GM19240 (cell line): ENCODE data around the gene LTBP1.
"Not testable (repeated sequence)": the region's sequence is repeated elsewhere in the genome, so short reads cannot be mapped to it uniquely, and the experiment has no call there.

Source experiments
- DNase-seq: peaks from one replicate; pipeline ENCODE4 v3.0.0; 2011; ENCODE audit warnings: low spot score; ENCODE audit not compliant: insufficient read length

The LTBP1 gene

GRCh38 chr2:32960647-32961403 is 14.1 kb downstream of the LTBP1 start:
- DNase-seq = no peak

- DNase-seq = no peak
These were observed 15.9 kb downstream of the LTBP1 start for GRCh38 chr2:32962690-32963089.

GRCh38 chr2:32963941-32964340 is 17.2 kb downstream of the LTBP1 start:
- DNase-seq = no peak

- DNase-seq = no peak
These were observed 18.9 kb downstream of the LTBP1 start for GRCh38 chr2:32965523-32966171.

GRCh38 chr2:32969444-32970162 is 22.9 kb downstream of the LTBP1 start:
- no peak for DNase-seq

DNA sequence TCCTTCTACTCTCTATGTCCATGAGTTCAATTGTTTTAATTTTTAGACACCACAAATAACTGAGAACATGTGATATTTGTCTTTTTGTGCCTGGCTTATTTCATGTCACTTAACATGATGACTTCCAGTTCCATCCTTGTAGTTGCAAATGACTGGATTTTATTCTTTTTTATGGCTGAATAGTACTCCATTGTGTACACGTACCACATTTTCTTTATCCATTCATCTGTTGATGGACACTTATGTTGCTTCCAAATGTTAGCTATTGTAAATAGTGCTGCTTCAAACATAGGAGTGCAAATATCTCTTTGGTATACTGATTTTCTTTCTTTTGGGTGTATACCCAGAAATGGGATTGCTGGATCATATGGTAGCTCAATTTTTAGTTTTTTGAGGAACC is 27.0 kb downstream of the LTBP1 start:
- DNase-seq = not testable (repeated sequence)

DNA sequence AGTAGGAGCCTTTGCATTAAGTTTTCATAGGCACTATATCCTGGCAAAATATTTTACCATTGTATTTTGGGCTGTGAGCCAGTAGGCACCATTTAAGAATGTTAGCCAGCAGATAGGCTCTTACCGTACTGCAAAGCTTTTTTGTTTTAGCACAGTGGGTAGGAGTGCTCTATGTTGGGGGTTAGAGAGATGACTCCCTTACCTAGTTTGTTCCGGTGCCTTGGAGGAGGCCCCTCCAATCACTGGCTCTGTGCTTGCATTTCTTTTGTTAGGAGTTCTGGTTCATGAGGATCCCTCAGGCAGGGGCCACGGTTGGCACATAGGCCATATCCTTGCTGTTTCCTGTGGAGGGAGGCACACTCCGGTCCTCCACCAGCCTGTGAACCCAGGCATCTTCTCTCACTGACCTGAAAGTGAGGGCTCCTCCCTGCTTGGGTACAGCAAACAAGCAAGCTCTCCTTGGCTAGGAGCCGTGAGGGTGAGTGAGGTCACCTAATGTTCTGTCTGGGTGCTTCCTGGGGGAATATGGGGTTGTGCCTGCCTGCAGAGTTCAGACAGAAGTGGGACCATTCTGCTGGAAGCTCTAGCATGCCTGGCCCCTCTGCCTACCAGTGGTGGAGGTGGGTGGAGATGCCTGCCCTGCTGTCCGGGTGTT is 29.8 kb downstream of the LTBP1 start:
- DNase-seq = no peak

DNA sequence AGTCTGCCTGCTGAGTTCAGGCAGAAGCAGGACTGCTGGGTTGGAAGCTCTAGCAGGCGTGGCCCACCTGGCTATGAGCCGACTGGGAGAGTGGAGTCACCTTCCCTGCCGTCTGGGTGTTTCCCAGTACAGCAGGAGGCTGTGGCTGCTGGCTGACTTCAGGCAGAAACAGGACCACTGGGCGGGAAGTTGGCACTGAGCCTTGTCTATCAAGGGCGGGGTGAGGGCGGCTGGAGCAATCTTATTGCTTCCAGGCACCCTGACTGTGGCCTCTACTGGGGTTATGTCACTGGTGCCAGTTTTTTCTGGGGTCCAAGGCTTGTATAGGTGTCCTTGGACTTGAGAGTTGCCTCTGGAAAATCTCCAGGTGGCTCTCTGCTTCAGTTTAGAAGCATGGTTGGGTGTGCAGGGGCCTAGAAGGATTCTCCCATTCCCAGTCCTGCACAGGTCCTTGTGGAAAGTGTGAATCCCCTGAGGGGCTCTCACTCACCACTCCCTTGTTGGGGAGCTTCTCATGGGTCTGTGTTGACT is 30.5 kb downstream of the LTBP1 start:
- DNase-seq = no peak

DNA sequence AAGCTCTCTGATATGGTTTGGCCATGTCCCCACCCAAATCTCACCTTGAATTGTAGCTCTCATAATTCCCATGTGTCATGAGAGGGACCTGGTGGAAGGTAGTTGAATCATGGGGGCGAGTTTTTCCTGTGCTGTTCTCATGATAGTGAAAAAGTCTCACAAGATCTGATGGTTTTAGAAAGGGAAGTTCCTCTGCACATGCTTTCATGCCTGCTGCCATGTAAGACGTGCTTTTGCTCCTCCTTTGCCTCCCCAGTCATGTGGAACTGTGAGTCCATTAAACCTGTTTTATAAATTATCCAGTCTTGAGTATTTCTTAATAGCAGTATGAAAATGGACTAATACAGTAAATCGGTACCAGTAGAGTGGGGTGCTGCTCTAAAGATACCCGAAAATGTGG is 34.9 kb downstream of the LTBP1 start:
- no peak for DNase-seq

DNA sequence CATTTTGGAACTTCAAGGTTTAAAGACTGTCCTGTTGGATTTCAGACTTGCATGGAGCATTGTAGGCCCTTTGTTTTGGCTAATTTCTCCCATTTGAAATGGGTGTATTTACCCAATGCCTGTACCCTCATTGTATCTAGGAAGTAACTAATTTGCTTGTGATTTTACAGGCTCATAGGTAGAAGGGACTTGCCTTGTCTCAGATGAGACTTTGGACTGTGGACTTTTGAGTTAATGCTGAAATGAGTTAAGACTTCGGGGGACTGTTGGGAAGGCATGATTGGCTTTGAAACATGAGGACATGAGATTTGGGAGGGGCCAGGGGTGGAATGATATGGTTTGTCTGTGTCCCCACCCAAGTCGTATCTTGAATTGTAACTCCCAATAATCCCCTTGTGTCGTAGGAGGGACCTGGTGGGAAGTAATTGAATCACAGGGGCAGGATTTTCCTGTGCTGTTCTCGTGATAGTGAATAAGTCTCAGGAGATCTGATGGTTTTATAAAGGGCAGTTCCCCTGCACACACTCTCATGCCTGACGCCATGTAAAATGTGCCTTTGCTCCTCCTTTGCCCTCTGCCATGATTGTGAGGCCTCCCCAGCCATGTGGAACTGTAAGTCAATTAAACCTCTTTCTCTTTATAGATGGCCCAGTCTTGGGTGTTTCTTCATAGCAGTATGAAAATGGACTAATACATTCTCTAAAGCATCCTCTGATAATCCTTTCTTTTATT is 36.6 kb downstream of the LTBP1 start:
- not testable (repeated sequence) for DNase-seq

DNA sequence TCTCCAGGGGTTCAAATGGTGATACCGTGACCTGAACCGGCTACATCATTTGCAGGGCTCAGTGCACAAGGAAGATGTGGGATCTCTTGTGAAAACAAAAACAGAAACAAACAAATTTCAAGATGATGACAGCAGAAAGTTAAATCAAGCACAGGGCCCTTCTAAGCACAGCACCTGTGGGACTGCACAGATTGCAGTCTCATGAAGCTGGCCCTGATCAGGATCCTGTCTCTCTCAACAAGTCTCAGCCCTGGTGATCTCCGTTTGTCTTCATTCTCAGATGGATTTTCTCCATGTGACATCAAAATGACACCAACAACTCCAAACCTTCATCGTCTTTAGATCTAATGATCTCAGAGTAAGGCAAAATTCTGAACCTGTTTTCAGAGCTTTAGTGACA is 39.7 kb downstream of the LTBP1 start:
- DNase-seq = no peak

DNA sequence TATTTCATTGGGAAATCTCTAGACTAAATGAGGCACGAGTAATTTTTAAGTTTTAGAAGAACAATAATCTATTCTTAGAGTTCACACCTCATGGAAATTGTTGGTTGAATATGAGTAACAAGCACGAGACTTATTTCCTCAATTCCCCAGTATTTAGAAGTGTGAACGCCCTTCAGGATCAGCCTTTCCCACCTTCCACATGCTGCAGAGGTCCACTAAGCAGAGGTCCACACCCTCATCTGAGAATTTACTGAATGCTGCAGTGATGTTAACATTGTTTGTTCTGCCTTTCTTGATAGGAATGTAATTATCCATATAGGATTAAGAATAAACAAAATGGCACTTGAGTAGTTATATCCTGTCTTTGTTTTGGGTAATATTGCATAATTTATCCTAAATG is 41.8 kb downstream of the LTBP1 start:
- DNase-seq = no peak

DNA sequence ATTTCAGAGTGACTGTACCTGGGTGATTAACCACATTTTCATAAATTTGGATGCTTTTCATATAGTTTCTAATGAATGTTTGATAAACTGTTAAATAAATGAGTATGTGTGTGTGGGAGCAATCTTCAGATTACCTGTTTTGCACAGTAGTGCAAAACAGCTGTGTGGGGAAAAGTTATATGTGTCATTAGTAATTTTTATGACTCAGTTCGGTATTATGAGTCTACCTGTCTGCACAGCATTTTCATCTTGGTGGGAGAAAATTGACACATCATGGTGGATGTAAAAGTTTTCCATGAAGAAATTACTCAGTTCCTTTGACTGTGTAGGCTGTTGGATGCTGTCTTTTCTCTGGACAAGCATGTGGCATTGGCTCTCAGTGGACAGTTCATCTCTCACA is 43.8 kb downstream of the LTBP1 start:
- DNase-seq = no peak

GRCh38 chr2:32991091-32991845 is 44.5 kb downstream of the LTBP1 start:
- no peak for DNase-seq

- DNase-seq = no peak
These were observed 46.3 kb downstream of the LTBP1 start for GRCh38 chr2:32993005-32993539.

GRCh38 chr2:32997705-32998104 is 51.0 kb downstream of the LTBP1 start:
- no peak for DNase-seq

DNA sequence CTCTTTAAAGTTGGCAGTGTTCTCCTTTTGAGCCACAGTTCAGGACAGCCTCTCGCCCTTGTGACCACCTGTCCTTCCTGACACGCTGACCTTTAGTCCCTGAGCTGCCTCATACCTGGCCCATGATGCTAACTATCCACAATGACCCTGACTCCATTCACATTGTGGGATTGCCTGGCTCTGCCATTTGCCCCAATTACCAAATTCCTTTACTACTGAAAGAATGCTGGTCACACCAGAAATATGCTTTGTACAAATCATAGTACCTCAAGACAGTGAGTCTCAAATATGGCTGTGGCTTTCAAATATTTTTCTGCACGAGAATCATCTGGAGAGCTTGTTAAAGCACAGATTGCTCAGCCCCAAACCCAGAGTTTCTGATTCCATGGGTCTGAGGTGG is 54.2 kb downstream of the LTBP1 start:
- no peak for DNase-seq

DNA sequence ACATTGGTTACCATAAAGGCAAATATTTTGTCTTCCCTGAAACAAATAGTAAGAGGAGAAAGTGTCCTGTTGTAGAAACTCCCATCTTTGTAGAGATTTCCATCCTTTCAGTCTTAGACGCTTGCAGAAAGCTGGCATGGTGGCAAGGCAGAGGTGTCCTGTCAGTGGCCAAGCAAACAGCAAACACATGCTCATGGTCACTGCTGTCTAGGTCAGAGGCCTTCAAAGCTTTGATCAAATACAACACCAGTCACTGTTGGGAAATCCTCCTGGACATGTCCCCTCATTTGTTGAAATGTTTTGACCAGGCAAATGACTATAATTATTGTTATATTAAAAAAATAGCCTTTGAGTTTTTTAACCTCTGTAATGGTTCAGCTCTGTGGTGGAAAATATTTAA is 55.1 kb downstream of the LTBP1 start:
- no peak for DNase-seq

DNA sequence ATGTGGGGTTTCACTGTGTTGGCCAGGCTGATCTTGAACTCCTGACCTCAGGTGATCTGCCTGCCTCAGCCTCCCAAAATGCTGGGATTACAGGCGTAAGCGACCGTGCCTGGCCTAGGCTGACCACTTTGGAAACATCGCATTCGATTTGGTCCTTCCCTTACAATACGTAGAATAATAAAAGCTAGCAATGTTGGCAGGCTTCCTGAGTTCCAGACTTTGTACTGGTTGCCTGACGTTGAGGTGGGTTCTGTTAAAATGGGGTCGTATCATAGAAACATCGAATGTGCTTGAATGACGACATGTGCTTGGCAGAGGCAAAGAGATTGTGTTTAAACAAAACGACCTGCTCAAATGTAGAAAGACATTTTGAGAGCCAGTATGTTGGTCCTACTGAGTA is 56.1 kb downstream of the LTBP1 start:
- DNase-seq = no peak

DNA sequence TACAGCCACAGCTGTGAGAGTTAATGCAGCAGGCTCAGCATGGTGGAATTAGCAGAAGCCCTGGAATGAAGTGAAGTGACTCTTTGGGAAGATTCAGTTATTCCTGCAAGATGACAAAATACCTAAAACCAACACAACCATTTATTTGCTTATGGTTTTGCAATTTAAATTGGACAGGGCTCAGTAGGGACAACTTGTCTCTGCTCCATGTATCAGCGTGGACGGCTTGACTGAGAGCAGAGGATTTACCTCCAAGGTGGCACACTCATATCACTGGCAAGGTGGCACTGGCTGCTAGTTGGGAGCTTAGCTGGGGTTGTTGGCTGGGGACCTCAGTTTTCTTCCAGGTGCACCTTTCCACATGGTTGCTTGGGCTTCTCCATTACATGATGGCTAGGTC is 58.3 kb downstream of the LTBP1 start:
- no peak for DNase-seq
